ENCODE results near the gene PAK3.

DNA sequence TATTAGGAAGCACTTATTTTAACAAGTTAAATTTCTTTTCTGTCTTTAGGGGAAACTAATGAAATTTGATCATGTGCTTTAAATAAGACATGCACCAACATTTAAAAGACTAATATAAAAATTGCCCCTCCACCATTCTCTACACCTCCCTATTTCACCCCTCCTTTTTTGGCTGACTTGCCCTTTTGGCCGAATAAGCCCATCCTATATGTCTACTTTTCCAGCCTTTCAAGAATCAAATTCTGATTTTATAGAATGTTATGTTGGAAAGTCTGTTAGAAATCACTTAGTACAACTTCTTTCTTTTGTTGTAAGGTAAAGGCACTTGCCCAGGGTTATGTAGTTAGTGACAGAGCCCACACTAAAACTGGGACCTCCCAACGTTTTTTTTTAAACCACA is 172.5 kb downstream of the PAK3 start:
- TF ChIP-seq, protein P1, sequence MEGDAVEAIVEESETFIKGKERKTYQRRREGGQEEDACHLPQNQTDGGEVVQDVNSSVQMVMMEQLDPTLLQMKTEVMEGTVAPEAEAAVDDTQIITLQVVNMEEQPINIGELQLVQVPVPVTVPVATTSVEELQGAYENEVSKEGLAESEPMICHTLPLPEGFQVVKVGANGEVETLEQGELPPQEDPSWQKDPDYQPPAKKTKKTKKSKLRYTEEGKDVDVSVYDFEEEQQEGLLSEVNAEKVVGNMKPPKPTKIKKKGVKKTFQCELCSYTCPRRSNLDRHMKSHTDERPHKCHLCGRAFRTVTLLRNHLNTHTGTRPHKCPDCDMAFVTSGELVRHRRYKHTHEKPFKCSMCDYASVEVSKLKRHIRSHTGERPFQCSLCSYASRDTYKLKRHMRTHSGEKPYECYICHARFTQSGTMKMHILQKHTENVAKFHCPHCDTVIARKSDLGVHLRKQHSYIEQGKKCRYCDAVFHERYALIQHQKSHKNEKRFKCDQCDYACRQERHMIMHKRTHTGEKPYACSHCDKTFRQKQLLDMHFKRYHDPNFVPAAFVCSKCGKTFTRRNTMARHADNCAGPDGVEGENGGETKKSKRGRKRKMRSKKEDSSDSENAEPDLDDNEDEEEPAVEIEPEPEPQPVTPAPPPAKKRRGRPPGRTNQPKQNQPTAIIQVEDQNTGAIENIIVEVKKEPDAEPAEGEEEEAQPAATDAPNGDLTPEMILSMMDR (IDR thresholded peaks at IDR 0.05; ENCODE audit: low read depth, low read length) = no peak
- TF ChIP-seq EZH2phosphoT487 (IDR thresholded peaks at IDR 0.05; ENCODE audit: low read depth) = no peak

Data from OCI-LY3 (cell line).